GM21360 (cell line): ENCODE measurements around the gene PHRF1.

Experiments
- ATAC-seq: cut with Tn5 transposase; IDR thresholded peaks from one replicate; pipeline ENCODE4 v1.9.1; 2021; ENCODE audit warnings: mild to moderate bottlenecking, moderate library complexity; ENCODE audit not compliant: unreplicated experiment

PHRF1 gene

DNA sequence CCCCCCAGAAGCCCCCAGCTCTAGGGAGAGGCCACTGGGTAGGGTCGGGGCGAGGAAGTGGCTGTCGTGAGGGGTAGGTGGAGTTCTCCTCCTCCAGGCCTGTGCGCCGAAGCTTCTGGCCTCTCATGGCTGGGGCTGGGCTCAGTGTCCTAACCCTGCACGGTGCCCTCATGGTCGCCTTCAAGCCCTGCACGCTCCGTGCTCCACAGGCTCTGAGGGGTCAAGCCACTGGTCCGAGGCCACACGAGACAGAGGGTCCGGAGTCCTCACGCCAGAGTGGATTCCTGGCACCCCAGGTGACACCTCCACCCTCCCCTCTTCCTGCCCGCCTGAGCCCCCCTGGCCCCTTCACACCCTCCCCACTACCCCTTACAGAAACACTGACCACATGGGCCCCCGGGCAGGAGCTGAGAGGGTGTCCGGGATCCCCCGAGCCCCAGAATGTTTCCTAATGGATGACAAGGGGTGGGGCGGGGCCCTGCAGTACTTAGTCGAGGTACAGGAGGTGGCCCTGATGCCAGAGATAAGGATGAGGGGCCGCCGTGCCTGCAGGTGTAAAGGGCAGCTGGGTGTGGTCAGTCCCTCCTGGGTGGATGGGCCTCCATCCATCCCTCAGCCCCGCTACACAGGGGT lies 49.5 kb downstream of the PHRF1 start:
- no peak for ATAC-seq

DNA sequence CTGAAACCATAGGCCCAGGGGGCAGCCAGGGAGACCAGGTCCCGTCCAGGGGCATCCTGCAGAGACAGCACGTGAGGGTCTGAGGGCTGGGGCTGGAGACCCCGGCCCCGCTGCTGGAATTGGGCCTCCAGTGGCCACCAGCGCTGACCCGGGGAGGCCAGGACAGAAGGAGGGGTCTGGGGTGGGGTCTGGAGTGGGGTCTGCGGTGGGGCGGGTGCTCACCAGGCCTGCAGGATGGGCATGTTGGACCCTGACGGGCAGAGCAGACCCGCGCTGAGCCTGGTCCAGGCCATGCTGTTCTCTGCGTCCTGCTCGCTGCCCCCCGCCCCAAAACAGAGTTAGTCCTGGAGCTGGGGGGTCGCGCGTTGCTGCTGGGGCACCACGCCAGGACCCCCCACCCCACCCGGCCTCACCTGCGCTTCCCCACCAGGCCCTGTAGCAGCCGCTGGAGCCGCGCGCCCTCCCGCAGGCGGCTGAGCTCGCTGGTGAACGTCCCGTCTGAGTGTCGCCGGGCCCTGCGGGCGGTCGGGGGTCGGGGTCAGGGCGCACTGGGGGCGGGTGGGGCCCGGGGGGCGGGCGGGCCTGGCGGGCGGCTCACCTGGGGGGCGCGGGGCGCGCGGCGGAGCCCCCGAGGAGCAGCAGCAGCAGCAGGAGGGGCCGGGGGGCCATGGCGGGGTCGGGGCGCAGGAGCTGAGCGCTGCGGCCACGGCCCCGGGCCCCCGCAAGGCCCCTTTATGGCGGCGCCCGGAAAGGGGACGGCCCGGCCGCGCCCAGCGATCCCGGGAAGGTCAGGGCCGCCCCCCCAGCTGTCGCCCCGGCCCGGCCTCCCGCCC lies 50.4 kb downstream of the PHRF1 start, which contains the start of gene SCT:
Gene SCT (minus strand): TSS at position 707 of the 833 bp plus-strand sequence. CDS start 38 bp downstream, at position 669.
- no peak for ATAC-seq

DNA sequence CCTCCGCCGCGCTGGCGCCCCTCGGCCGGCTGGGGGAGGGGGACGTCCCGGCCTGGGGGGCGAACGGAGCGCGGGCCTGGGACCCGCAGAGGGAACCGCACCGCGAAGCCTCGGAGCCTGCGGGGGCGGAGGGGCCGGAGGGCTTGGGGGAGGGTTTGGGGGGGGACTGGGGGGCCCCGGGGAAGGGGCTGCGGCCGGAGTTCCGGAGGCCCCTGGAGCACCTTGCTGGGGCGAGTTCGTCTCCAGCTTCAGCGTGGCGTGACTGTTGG lies 51.0 kb downstream of the PHRF1 start:
- ATAC-seq: no peak

DNA sequence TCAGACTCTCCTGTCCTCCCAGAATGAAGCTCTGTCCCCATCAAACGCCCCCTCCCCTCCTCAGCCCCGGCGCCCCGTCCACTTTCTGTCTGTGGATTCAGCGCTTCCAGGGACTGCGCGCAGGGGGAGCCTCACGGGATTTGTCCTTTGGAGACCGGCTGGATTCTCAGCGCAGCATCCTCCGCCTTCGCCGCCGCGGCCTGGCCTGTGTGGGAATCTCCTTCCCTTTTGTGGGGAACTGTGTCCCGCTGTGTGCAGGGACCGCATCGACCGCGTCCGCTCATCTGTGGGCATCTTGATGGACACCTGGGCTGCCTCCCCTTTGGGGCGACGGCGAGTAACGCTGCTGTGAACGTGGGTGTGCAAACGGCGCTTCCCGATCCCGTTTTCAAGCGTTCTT lies 51.8 kb downstream of the PHRF1 start:
- no peak for ATAC-seq

DNA sequence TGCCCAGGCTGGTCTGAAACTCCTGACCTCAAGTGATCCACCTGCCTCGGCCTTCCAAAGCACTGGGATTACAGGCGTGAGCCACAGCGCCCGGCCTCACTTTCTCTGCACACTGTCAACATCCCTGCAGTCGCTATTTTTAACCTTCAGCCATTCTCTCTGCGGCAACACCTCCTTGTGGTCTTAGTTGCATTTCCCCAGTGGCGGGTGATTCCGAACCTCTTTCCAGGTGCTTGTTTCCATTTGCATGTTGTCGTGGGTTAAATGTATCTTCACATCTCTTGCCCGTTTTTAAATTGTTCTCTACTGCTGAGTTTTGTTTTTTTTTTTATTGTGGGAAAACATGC lies 52.9 kb downstream of the PHRF1 start:
- ATAC-seq: no peak

DNA sequence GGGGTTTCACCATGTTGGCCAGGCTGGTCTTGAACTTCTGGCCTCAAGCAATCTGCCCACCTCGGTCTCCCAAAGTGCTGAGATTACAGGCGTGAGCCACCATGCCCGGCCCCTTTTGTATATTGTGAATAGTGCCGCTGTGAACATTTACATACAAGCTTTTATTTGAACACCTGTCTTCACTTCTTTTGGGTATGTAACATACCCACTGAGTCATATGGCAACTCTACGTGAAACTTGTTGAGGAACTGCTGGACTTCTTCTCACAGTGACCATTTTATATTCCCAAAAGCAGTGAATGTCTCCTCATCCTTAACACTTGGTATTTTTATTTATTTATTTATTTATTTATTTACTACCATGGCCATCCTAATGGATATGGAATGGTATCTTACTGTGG lies 54.6 kb downstream of the PHRF1 start:
- ATAC-seq: no peak

DNA sequence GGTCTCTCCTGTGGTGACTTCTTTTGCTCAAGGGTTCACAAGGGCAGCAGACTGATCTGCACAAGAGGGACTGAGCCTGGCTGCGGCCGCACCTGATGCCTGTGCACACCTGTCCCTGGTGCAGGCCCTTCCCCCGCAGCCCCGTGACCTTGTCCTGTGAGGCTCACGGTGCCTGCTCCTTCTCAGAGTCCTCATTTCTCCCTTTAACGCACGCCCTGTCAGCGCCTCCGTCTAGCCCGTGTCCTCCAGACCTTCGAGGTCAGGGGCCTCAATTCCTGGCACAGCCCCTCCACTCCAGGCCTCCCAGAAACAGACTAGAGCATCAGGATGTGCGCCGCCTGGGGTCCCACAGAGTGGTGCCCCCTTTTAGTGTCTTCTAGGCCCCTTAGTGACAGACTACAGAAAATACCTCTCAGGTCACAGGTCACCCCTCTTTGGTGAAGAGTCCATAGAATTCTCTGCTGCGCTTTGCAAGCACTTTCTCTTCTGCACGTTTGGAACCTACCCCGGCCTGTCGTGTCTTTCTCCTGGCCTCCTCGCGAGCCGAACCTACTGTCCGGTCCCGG lies 59.8 kb downstream of the PHRF1 start:
- ATAC-seq: no peak

DNA sequence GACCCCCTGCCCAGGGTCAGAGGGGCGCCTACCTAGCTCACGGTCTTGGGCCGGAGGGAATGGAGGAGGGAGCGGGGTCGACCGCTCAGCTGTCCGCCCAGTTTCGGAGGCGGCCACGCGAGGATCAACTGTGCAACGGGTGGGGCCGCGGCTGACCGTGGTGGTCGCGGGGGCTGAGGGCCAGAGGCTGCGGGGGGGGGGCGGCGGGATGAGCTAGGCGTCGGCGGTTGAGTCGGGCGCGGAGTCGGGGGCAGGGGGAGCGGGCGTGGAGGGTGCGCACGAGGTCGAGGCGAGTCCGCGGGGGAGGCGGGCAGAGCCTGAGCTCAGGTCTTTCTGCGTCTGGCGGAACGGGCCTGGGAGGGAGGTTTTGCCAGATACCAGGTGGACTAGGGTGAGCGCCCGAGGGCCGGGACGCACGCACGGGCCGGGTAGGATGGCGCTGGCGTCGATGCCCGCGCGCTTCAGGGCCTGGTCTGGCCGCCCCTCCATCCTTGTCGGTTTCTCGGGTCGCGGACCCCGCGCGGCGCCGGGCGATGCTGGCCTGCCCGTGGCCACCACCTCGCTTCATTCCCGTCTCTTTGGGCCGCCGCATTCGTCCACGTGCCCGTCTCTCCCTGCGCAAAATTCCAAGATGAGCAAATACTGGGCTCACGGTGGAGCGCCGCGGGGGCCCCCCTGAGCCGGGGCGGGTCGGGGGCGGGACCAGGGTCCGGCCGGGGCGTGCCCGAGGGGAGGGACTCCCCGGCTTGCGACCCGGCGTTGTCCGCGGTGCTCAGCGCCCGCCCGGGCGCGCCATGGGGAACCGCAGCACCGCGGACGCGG lies 60.5 kb downstream of the PHRF1 start, which contains the start of gene DRD4:
Gene DRD4 (plus strand): TSS at position 759 of the 822 bp plus-strand sequence. CDS start 36 bp downstream, at position 795.
- ATAC-seq: no peak

DNA sequence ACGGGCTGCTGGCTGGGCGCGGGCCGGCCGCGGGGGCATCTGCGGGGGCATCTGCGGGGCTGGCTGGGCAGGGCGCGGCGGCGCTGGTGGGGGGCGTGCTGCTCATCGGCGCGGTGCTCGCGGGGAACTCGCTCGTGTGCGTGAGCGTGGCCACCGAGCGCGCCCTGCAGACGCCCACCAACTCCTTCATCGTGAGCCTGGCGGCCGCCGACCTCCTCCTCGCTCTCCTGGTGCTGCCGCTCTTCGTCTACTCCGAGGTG lies 61.0 kb downstream of the PHRF1 start:
- no peak for ATAC-seq

DNA sequence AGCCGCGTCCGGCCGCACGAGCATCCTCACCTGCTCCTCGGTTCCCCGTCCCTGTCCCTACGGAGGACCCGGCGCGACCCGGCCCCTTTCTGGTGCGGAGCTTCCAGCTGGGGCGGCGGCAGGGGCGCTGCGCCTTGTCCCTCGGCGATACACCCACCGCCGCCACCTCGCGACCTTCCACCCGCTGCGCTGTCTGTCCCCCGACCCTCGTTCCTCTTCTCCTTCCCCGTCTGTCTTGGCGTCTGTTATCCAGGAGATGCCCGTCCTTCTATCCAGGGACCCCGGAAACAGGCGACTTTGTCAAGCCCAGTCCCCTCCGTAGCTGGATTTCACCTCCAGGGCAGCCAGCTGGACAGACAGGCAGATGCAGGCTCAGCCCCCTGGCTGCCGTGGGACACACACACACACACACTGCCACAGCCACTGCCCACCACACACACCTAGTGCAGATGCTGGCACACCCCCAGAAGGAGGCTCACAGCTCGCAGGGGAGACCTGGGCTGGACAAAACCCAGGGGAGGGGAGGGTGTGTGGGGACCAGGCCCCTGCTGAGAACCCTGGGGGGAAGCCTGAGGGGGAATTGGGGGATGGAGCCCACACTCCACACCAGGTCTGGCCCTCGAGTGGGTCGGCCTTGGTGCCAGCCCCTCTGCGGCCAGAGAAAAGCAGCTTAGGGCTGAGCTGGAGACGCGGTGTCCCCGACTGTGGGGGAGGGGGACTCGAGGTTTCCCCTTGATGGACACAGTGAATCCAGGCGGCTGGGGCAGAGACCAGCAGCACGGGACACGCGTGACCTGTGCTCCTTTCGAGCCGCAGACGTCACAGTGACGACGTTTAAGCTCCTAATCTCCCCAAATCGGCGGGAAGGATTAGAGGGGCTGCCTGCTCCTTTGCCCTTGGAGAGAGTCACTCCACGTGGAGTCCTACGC lies 61.6 kb downstream of the PHRF1 start:
- ATAC-seq: no peak

DNA sequence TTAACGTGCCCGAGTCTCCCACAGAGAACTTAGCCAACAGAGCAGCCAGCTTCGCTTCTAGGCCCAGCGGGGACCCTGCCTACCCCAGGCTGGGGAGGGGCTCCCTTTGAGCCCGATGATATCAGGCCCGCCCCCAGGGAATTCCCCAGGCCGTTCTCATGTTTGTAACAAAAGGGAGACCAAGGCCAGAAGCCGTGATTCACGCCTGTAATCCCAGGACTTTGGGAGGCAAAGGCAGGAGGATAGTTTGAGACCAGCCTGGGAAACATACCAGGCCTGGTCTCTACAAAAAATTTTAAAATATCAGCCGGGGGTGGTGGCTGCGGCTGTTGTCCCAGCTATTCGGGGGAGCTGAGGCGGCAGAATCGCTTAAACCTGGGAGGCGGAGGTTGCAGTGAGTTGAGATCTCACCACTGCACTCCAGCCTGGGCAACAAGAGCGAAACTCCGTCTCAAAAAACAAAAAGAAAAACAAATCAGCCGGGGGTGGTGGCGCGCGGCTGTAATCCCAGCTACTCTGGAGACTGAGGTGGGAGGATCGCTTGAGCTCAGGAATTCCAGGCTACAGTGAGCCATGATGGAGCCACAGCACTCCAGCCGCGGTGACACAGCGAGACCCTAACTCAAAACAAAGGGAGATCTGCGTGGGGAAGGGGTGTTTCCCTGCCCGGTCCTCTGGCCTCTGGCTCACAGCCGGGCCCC lies 62.5 kb downstream of the PHRF1 start:
- no peak for ATAC-seq

DNA sequence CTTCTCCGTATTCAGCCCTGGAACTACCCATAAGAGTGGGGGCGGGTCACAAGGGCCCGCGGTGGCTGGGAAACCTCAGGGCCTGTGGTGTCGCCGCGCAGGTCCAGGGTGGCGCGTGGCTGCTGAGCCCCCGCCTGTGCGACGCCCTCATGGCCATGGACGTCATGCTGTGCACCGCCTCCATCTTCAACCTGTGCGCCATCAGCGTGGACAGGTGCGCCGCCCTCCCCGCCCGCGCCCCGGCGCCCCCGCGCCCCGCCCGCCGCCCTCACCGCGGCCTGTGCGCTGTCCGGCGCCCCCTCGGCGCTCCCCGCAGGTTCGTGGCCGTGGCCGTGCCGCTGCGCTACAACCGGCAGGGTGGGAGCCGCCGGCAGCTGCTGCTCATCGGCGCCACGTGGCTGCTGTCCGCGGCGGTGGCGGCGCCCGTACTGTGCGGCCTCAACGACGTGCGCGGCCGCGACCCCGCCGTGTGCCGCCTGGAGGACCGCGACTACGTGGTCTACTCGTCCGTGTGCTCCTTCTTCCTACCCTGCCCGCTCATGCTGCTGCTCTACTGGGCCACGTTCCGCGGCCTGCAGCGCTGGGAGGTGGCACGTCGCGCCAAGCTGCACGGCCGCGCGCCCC lies 63.2 kb downstream of the PHRF1 start:
- ATAC-seq: no peak

DNA sequence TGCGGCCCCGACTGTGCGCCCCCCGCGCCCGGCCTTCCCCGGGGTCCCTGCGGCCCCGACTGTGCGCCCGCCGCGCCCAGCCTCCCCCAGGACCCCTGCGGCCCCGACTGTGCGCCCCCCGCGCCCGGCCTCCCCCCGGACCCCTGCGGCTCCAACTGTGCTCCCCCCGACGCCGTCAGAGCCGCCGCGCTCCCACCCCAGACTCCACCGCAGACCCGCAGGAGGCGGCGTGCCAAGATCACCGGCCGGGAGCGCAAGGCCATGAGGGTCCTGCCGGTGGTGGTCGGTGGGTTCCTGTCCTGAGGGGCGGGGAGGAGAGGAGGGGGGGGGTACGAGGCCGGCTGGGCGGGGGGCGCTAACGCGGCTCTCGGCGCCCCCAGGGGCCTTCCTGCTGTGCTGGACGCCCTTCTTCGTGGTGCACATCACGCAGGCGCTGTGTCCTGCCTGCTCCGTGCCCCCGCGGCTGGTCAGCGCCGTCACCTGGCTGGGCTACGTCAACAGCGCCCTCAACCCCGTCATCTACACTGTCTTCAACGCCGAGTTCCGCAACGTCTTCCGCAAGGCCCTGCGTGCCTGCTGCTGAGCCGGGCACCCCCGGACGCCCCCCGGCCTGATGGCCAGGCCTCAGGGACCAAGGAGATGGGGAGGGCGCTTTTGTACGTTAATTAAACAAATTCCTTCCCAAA lies 63.9 kb downstream of the PHRF1 start:
- no peak for ATAC-seq

DNA sequence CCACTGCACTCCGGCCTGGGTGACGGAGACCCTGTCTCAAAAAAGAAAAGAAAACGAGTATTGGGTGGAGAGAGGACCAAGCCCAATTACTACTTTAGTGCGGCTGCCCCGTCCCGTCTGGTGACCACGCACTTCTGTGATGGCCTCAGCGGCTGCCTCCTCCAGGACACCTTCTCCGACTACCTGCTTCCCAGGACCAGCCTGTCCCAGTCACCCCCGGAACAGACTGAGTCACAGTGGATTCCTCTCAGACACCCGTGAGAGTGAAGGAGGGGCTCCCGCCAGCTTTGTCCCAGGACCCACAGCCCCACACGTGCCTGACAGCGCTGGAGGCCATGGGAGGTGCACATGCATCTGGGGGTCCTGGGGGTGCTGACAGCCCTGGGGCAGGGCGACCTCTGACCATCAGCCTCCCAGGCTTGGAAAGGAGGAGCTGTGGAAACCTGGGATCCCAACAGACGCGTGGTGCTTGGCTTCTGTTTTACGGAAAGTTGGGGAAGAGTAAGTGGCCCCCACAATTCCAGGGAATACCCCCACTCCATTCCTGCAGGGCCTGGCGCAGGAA lies 65.6 kb downstream of the PHRF1 start:
- ATAC-seq: no peak

DNA sequence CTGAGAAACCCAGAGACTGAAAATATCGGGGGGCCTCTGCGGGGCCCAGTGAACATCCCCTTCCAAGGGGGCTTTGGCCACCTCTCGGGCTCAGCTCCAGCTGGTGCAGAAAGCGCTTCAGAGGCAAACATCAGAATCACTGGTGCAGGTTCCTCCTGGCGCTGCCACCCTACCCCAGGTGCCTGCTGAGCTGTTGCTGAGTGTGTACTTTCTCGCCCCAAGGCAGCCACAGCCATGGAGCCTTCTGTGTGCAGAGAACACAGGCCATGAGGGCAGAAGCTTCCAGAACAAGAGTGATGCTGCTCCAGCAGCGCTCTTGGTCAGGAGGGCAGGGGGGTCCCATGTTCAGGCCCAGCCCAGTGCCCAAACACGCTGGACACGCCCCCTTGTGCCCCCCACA lies 67.1 kb downstream of the PHRF1 start:
- ATAC-seq: no peak

DNA sequence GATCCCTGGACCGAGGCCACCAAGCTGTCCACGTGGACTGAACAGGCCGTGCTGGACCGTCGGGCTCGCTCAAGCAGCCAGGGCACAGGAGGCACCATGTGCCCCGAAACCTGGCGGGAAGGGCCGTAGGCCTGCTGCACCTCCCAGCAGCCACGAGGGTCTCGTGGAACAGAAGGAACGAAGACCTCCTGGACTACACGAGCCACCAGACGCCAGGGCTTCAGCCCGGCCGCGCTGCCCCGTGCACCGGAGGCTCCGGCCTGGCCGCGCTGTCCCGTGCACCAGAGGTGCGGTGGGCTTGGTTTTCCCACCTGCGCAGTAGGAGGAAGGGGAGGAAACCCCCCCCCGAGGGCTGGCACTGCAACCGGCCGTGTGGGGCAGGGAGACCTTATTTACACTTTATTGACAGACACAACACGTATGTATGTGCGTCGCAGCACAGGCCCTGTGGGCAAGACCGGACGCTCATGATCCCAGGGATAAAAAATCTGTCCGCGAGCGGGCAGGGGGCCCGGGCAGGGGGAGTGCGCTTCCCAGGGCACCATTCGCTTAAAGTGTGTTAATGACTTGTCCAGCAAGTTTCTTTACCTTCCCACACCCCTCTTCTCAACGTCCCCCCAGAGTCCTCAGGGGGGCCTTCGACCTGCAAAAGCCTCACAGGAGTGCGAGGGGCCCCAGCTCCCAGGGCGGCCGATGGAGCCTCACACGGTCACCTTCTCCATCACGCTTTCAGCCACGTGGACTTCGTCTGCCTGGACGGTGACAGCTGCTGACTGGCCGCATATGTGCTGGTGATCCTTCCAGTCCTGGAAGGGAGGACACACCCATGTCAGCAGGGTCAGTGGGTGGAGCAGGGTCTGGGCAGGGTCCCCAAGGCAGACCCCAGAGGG lies 67.8 kb downstream of the PHRF1 start:
- ATAC-seq: no peak

DNA sequence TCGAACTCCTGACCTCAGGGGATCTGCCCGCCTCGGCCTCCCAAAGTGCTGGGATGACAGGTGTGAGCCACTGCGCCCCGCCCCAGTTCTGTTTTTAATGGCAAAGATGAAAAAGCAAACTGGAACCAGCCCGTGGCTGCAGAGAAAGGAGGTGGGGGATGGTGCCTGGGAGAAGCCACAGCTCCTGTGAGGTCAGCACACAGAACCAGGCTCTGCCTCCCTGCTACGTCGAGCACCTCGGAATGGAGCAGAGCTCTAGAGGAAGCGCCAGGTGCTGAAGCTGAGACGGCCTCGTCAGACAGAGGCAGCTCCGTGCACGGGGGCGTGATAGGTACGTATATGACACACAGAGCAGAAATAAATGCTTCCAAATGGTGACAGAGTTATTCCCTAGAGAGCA lies 69.3 kb downstream of the PHRF1 start:
- ATAC-seq: no peak

DNA sequence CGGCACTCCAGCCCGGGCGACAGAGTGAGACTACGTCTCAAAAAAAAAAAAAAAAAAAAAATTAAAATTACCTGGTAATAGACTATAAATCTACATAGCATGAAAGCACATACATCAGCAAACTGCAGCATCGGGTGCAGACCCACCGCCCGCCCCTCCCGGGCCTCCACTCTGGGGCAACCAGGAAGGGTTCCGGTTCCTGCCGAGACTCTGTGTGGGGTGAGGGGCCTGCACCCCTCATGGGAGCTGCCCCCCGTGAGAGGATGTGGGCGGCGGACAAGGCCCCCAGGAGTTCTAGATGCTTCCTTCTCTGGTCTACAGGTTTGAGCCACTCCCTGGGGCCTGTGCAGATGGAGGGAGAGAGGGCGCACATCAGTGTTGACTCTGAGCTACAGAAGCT lies 69.9 kb downstream of the PHRF1 start:
- no peak for ATAC-seq
